HEK293 (cell line): ENCODE measurements around the gene PLEKHG4B.

Source experiments
- CTCF ChIA-PET: fragments of 350-600 bp; formaldehyde crosslinking; extraction: SDS; loops from one replicate; lab custom pipeline; 2021; ENCODE audit warnings: antibody characterized with exemption; lab: Yijun Ruan, JAX
- POLR2A ChIA-PET: fragments of 300-600 bp; formaldehyde crosslinking; extraction: SDS; loops from one replicate; lab custom pipeline; 2020; ENCODE audit warnings: antibody characterized with exemption, inconsistent platforms; lab: Yijun Ruan, JAX
- H3K27ac ChIP-seq: fragments of 200-500 bp; sonication (Bioruptor generic); 2 replicates; pipeline ENCODE4 v1.5.1; 2014; ENCODE audit warnings: low read depth, low read length, control low read depth, inconsistent platforms; ENCODE audit errors: extremely low read depth
- H3K36me3 ChIP-seq, 2 experiments: fragments of 200-500 bp in 1 of 2; sonication (Bioruptor generic) in 1 of 2; 1 replicate in 1 of 2; 2 replicates in 1 of 2; pipeline ENCODE4 v1.5.1; 2014 to 2017; ENCODE audit warnings: inconsistent platforms in 2 of 2, low read length in 2 of 2; ENCODE audit not compliant: control insufficient read depth in 2 of 2, insufficient read depth in 1 of 2
- H3K4me1 ChIP-seq: fragments of 200-500 bp; sonication (Bioruptor generic); 2 replicates; pipeline ENCODE4 v1.5.1; 2014; ENCODE audit warnings: mild to moderate bottlenecking, low read length, inconsistent platforms; ENCODE audit not compliant: control insufficient read depth, insufficient read depth
- H3K4me3 ChIP-seq: 2 replicates; pipeline ENCODE4 v1.5.1; 2011; ENCODE audit warnings: low read depth, mild to moderate bottlenecking, control low read depth, low read length, moderate library complexity
- H3K9me3 ChIP-seq: fragments of 200-500 bp; sonication (Bioruptor generic); 2 replicates; pipeline ENCODE4 v1.5.1; 2014; ENCODE audit warnings: low read depth, low read length, inconsistent platforms; ENCODE audit not compliant: control insufficient read depth, insufficient read depth
- HOXC10 ChIP-seq: sonication (generic); formaldehyde crosslinking; IDR thresholded peaks from 2 replicates; pipeline ENCODE4 v1.8.1; 2023; ENCODE audit warnings: mild to moderate bottlenecking, missing genetic modification reagents
- KLF7 ChIP-seq: fragments of 450-650 bp; formaldehyde crosslinking; IDR thresholded peaks from 2 replicates; pipeline ENCODE4 v1.5.1; 2016; ENCODE audit warnings: missing biosample characterization, missing genetic modification characterization, borderline replicate concordance
- KLF8 ChIP-seq: fragments of 450-650 bp; formaldehyde crosslinking; IDR thresholded peaks from 2 replicates; pipeline ENCODE4 v1.5.1; 2016; ENCODE audit warnings: missing biosample characterization, missing genetic modification characterization
- ZBTB7A ChIP-seq: fragments of 450-650 bp; formaldehyde crosslinking; IDR thresholded peaks from 2 replicates; pipeline ENCODE4 v1.5.1; 2016; ENCODE audit warnings: low read depth, missing biosample characterization, missing genetic modification characterization
- ZNF121 ChIP-seq: fragments of 450-650 bp; formaldehyde crosslinking; IDR thresholded peaks from 2 replicates; pipeline ENCODE4 v1.5.1; 2016; ENCODE audit warnings: missing biosample characterization, missing genetic modification characterization
- ZNF133 ChIP-seq: fragments of 450-650 bp; formaldehyde crosslinking; IDR thresholded peaks from 2 replicates; pipeline ENCODE4 v1.5.1; 2016; ENCODE audit warnings: missing biosample characterization, missing genetic modification characterization
- ZNF146 ChIP-seq: fragments of 450-650 bp; formaldehyde crosslinking; IDR thresholded peaks from 2 replicates; pipeline ENCODE4 v1.5.1; 2016; ENCODE audit warnings: missing biosample characterization, missing genetic modification characterization
- ZNF19 ChIP-seq: fragments of 450-650 bp; formaldehyde crosslinking; IDR thresholded peaks from 2 replicates; pipeline ENCODE4; 2016; ENCODE audit warnings: missing biosample characterization, missing genetic modification characterization, low read depth
- ZNF311 ChIP-seq: fragments of 450-650 bp; formaldehyde crosslinking; IDR thresholded peaks from 2 replicates; pipeline ENCODE4 v1.5.1; 2017; ENCODE audit warnings: missing biosample characterization, missing genetic modification characterization, borderline replicate concordance
- ZNF362 ChIP-seq: fragments of 450-650 bp; formaldehyde crosslinking; IDR thresholded peaks from 2 replicates; pipeline ENCODE4 v1.5.1; 2016; ENCODE audit warnings: missing biosample characterization, missing genetic modification characterization
- ZNF473 ChIP-seq: fragments of 450-650 bp; formaldehyde crosslinking; IDR thresholded peaks from 2 replicates; pipeline ENCODE4 v1.5.1; 2017; ENCODE audit warnings: missing biosample characterization, missing genetic modification characterization
- ZNF514 ChIP-seq: fragments of 450-650 bp; formaldehyde crosslinking; IDR thresholded peaks from 2 replicates; pipeline ENCODE4 v1.5.1; 2016; ENCODE audit warnings: missing biosample characterization, missing genetic modification characterization
- ZNF530 ChIP-seq: fragments of 450-650 bp; formaldehyde crosslinking; IDR thresholded peaks from 2 replicates; pipeline ENCODE4 v1.5.1; 2016; ENCODE audit warnings: low read depth, missing biosample characterization, missing genetic modification characterization
- ZNF549 ChIP-seq: fragments of 450-650 bp; IDR thresholded peaks from 2 replicates; pipeline ENCODE4 v1.5.1; 2018; ENCODE audit warnings: missing biosample characterization, missing genetic modification characterization, mild to moderate bottlenecking, inconsistent platforms, moderate library complexity
- ZNF670 ChIP-seq: fragments of 450-650 bp; formaldehyde crosslinking; IDR thresholded peaks from 2 replicates; pipeline ENCODE4 v1.5.1; 2016; ENCODE audit warnings: missing biosample characterization, missing genetic modification characterization, low read depth
- ZNF701 ChIP-seq: fragments of 450-650 bp; formaldehyde crosslinking; IDR thresholded peaks from 2 replicates; pipeline ENCODE4 v1.5.1; 2016; ENCODE audit warnings: missing biosample characterization, missing genetic modification characterization
- TF ChIP-seq, protein P1 (sequence below): fragments of 450-650 bp; formaldehyde crosslinking; IDR thresholded peaks from 2 replicates; pipeline ENCODE4 v1.5.0; 2017; ENCODE audit warnings: missing biosample characterization, missing genetic modification characterization, borderline replicate concordance
- TF ChIP-seq, protein P2 (sequence below): fragments of 450-650 bp; formaldehyde crosslinking; IDR thresholded peaks from 2 replicates; pipeline ENCODE4 v1.5.1; 2016; ENCODE audit warnings: missing biosample characterization, missing genetic modification characterization

PLEKHG4B gene

DNA sequence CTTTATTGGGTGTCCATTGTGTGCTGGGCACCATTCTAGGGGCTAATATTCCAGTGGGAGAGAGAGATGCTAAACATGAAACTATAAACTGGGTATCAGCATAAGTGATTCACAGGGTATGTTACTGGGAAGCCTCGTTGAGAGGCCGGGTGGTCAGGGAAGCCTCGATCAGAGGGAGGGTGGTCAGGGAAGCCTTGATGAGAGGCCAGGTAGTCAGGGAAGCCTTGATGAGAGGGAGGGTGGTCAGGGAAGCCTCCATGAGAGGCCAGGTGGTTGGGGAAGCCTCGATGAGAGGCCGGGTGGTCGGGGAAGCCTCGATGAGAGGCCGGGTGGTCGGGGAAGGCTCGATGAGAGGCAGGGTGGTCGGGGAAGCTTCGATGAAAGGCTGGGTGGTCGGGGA, 8.9 kb upstream of the PLEKHG4B start:
- H3K9me3 ChIP-seq = no peaks in the 10 kb centered on the region
- H3K4me1 ChIP-seq = no peaks in the 10 kb centered on the region
- H3K36me3 ChIP-seq = no peaks in the 10 kb centered on the region
- ChIA-PET POLR2A (no interaction called here), CTCF (interaction anchor here (0.7 kb wide), 1 partner anchor 108 kb away, joined by 3 read pairs; no protein-coding TSS in a partner anchor)
- no peak overlapping the region for H3K4me3 ChIP-seq
- no peak overlapping the region for H3K27ac ChIP-seq
- TF ChIP-seq ZNF121 (tag by site-specific recombination) (no peak), ZNF530 (tag by site-specific recombination) (no peak), KLF8 (no peak), ZNF549 (no peak), ZNF19 (tag by site-specific recombination) (no peak), ZNF362 (tag by site-specific recombination) (no peak), ZNF311 (tag by site-specific recombination) (no peak), ZBTB7A (no peak), ZNF670 (tag by site-specific recombination) (no peak), ZNF514 (no peak)
- TF ChIP-seq, protein P1, sequence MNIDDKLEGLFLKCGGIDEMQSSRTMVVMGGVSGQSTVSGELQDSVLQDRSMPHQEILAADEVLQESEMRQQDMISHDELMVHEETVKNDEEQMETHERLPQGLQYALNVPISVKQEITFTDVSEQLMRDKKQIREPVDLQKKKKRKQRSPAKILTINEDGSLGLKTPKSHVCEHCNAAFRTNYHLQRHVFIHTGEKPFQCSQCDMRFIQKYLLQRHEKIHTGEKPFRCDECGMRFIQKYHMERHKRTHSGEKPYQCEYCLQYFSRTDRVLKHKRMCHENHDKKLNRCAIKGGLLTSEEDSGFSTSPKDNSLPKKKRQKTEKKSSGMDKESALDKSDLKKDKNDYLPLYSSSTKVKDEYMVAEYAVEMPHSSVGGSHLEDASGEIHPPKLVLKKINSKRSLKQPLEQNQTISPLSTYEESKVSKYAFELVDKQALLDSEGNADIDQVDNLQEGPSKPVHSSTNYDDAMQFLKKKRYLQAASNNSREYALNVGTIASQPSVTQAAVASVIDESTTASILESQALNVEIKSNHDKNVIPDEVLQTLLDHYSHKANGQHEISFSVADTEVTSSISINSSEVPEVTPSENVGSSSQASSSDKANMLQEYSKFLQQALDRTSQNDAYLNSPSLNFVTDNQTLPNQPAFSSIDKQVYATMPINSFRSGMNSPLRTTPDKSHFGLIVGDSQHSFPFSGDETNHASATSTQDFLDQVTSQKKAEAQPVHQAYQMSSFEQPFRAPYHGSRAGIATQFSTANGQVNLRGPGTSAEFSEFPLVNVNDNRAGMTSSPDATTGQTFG (tag by site-specific recombination) = no peak
- TF ChIP-seq, protein P2, sequence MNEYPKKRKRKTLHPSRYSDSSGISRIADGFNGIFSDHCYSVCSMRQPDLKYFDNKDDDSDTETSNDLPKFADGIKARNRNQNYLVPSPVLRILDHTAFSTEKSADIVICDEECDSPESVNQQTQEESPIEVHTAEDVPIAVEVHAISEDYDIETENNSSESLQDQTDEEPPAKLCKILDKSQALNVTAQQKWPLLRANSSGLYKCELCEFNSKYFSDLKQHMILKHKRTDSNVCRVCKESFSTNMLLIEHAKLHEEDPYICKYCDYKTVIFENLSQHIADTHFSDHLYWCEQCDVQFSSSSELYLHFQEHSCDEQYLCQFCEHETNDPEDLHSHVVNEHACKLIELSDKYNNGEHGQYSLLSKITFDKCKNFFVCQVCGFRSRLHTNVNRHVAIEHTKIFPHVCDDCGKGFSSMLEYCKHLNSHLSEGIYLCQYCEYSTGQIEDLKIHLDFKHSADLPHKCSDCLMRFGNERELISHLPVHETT (tag by site-specific recombination) = no peak

DNA sequence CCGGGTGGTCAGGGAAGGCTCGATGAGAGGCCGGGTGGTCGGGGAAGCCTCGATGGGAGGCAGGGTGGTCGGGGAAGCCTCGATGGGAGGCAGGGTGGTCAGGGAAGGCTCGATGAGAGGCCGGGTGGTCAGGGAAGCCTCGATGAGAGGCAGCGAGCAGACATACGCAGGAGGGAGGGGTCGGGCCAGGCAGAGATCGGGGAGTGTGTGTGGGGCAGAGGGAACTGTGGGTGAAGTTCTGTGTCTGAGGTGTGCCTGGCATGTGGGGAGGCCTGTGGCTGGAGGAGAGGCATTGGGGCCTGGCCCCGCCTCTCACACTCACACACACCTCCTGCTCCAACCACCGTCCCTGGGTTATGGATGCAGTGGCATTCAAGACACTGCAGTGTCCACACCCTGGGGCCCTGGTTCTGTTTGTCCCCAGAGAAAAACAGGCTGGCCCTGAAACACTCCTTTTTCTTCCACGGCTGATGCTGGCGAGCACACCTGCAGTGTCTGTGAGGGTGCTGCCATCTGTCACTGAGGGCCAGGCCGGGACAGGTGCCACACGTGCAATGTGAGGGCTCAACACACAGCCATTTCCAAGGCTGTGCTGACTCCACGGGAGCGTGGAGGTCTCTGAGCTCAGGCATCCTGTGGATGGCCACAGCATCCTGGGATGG, 6.5 kb upstream of the PLEKHG4B start:
- CTCF ChIA-PET = no interaction called here
- POLR2A ChIA-PET = no interaction called here
- Histone ChIP-seq H3K9me3 (no peaks in the 10 kb centered on the region), H3K4me3 (no peak overlapping the region), H3K36me3 (no peaks in the 10 kb centered on the region), H3K4me1 (no peaks in the 10 kb centered on the region; the same call in 1 of the 2 replicates), H3K27ac (no peak overlapping the region)
- TF ChIP-seq KLF7 (tag by site-specific recombination) = no peak
- TF ChIP-seq ZNF133 (tag by site-specific recombination) = no peak
- TF ChIP-seq ZNF473 (tag by site-specific recombination) = no peak
- TF ChIP-seq ZNF146 = no peak
- no peak for TF ChIP-seq ZNF701 (tag by site-specific recombination)
- no peak for TF ChIP-seq HOXC10 (CRISPR knock-in tag)
